Mesodermal cell (in vitro differentiated cells): ENCODE measurements around the gene CFAP206. TPM values are rescaled to one million over a fixed set of nuclear protein-coding genes. Genes with fewer than 3 reads are reported as not detected.

ENCODE experiments used
- H3K27ac ChIP-seq: 2 replicates; pipeline ENCODE4 v1.7.0; 2013; ENCODE audit warnings: mild to moderate bottlenecking, low read depth, low read length, moderate library complexity; ENCODE audit not compliant: severe bottlenecking
- H3K36me3 ChIP-seq: 2 replicates; pipeline ENCODE4 v1.7.1; 2013; ENCODE audit warnings: mild to moderate bottlenecking, low read length, moderate library complexity; ENCODE audit not compliant: control insufficient read depth, insufficient read depth
- H3K4me1 ChIP-seq: one replicate; pipeline ENCODE4 v1.7.1; 2013; ENCODE audit warnings: mild to moderate bottlenecking, low read length; ENCODE audit not compliant: insufficient read depth, control insufficient read depth, poor library complexity, severe bottlenecking
- H3K4me3 ChIP-seq: 2 replicates; pipeline ENCODE4 v1.7.0; 2013; ENCODE audit warnings: low read length, control low read depth, mild to moderate bottlenecking; ENCODE audit not compliant: insufficient read depth, poor library complexity, severe bottlenecking; ENCODE audit errors: extremely low read depth
- H3K9me3 ChIP-seq: 2 replicates; pipeline ENCODE4 v1.7.1; 2013; ENCODE audit warnings: mild to moderate bottlenecking, low read length, moderate library complexity; ENCODE audit not compliant: control insufficient read depth
- WGBS, 2 experiments: methylation state at CpG; one replicate each; pipeline ENCODE4 v1.1.5; 2013; ENCODE audit warnings: missing lambda C conversion rate in 2 of 2; ENCODE audit not compliant: insufficient coverage in 2 of 2; 5-methylcytosine and 5-hydroxymethylcytosine counted together
- polyA plus RNA-seq, 2 experiments: library from polyadenylated mRNA; stranded (reverse); fragments of 50-300 nt; gene quantifications; one replicate each; pipeline ENCODE4 v1.2.3, GENCODE V29; 2013

CFAP206 gene, protein sequence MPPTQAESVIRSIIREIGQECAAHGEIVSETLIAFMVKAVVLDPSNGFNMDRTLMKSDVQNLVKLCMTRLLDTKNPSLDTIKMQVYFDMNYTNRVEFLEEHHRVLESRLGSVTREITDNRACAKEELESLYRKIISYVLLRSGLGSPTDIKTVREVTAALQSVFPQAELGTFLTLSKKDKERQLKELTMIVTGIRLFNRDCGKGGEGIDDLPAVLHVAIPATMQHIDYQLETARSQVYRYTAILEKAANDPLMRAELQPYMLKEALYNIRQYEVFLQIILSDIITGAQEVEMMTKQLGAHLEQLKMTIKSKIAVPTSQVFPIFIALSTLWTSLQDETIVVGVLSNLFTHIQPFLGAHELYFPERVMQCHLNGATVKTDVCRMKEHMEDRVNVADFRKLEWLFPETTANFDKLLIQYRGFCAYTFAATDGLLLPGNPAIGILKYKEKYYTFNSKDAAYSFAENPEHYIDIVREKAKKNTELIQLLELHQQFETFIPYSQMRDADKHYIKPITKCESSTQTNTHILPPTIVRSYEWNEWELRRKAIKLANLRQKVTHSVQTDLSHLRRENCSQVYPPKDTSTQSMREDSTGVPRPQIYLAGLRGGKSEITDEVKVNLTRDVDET
- polyA plus RNA-seq (2013, experiment 1 of 2) = 0.81 TPM
- polyA plus RNA-seq (2013, experiment 2 of 2) = 1.2 TPM

DNA sequence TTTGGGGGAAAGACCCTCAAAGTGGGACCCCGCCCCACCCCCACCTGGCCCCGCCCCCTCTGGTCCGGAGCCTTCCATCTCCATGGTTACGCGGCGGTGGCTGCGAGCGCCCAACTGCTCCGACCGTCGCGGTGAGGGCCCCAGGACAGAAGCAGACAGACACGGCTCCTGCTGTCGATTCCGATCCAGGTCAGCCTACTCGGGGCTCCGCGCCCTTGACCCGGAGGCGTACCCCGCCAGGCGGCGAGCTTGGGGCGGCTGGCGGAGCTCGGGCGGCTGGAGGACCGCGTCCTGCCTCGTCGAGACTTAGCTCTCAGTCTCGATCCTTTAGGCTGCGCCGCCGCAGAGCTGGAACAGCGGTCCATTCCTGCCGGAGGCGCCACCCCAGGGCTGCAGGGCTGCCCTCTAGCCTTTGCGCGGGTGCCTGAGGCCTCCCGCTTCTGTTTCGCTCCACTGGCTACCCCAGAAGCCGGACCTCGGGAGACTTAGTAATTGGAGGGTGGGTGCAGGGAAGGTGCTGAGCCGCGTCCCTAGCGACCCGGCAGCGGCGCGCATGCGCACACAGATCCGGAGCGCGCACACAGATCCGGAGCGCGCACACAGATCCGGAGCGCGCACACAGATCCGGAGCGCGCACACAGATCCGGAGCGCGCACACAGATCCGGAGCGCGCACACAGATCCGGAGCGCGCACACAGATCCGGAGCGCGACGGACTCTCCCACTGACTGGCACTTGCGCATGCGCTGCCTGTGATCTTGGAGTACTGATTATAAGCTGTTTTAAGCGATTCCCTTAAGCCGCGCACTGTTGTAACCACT lies at the start of gene CFAP206:
Gene CFAP206, plus strand, starts transcription at position 72 of the 820 bp plus-strand sequence. CDS start 1,868 bp downstream, outside the sequence.
- H3K27ac ChIP-seq = peak within 1 kb of the TSS; percentile 89
- H3K9me3 ChIP-seq = no peaks in the 10 kb centered on the region
- H3K4me3 ChIP-seq = peak within 1 kb of the TSS; percentile 94
- WGBS, 2 experiments = 0% methylated on average over 46 to 48 of the region's 82 CpGs
- no peaks in the 10 kb centered on the region for H3K36me3 ChIP-seq
- no peaks in the 10 kb centered on the region for H3K4me1 ChIP-seq

DNA sequence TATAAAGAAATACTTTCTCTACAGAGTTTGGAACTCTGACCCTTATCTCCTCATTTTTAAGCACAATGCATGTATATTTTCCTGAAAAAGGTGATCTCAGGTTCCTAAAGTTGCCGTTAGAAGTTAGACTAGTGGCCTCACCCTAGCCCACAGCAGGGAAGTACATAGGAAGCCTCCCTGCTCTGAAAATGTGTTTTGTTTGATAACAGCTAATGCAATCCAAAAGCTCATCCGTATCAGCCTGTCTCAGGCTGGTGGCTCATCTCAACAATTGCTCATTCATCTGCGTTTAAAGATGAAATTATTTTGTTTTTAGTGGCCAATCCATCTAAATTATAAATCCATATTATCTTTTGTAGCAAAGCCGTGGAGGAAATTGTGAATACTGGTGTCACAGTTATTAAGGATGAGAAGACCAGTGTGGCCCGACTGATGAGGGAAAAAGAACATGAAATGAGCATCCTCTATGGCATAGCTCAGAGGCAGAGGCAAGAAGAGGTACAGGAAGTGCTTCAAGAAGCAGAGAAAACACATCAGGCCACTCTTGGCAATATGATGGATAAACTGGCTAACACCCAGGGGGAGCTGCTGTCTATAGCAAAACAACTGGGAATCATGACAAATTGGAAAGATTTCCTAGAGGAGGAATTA lies 43.0 kb upstream of the CFAP206 start:
- WGBS, 2 experiments = 96 to 100% methylated on average over 1 to 2 of the region's 5 CpGs
- Histone ChIP-seq H3K4me1 (no peaks in the 10 kb centered on the region), H3K27ac (no peak overlapping the region), H3K9me3 (peaks cover 20% of the 10 kb centered on the region), H3K36me3 (peaks cover 5% of the 10 kb centered on the region), H3K4me3 (no peak overlapping the region)

DNA sequence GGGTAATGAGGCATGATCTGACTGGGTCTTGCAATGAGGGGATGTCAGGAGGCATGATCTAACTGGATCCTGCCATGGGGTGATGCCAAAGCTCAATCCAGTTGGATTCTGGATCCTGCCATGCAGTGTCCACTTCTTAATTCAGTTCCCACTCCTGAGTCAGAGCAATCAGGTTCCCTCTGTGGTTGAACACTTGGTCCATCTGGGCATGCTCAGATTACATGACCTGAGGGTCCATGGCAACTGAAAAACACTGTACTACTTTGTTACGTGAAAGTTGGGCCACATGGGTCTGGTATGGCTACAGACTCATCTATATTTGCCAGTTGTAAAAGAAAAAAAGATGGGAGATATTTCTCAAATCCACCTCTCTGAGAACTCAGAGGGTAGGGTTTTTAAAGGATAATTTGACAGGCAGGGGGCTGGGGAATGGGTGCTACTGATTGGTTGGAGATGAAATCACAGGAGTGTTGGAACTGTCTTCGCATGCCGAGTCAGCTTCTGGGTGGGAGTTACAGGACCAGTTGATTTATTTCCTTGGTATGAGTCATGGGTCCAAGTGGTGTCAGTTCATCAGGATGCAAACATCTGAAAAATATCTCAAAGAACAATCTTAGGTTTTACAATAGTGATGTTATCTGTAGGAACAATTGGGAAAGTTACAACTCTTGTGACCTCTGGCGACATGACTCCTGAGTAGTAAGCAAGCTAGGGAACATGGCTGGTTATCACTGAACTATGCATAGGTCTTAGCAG lies 41.5 kb upstream of the CFAP206 start:
- no peak overlapping the region for H3K4me3 ChIP-seq
- peaks cover 20% of the 10 kb centered on the region for H3K9me3 ChIP-seq
- WGBS, 2 experiments = 83% methylated on average over 2 of the region's 4 CpGs
- no peaks in the 10 kb centered on the region for H3K4me1 ChIP-seq
- H3K27ac ChIP-seq = no peak overlapping the region
- H3K36me3 ChIP-seq = peaks cover 5% of the 10 kb centered on the region

DNA sequence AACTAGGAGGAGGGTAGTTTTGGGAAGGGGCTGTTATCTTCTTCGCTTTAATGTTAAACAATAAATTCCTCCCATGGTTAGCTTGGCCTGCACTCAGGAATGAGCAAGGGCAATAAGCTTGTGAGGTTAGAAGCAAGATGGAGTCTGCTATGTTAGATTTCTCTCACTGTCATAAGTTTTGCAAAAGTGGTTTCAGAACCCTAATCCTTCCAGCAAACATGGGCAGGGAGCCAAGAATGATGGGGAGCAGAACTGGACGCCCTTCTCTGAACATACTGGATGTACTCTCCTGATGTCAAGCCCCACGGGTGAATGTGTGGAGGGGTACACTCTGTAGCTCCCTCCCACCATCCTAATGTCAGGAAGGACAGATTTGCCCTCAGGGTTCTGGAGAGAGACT lies 40.9 kb upstream of the CFAP206 start:
- WGBS, 2 experiments = no CpG with 5 or more reads among the region's 3 CpGs
- H3K4me1 ChIP-seq = no peaks in the 10 kb centered on the region
- no peak overlapping the region for H3K27ac ChIP-seq
- H3K36me3 ChIP-seq = peaks cover 5% of the 10 kb centered on the region
- no peak overlapping the region for H3K4me3 ChIP-seq
- peaks cover 20% of the 10 kb centered on the region for H3K9me3 ChIP-seq

DNA sequence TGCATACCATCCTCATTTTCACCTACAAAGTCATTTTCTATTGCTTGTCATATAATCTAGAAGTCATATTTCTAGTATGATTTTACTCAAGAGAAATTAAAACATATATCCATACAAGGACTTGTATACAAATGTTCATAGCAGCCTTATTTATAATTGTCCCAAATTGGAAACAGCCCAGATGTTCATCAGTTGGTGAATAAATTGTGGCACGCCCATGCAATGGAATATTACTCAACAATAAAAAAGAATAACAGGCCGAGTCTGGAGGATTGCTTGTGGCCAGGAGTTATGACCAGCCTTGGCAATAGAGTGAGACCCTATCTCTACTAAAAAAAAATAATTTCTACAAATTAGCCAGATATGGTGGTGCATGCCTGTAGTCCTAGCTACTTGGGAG lies 34.4 kb upstream of the CFAP206 start:
- H3K36me3 ChIP-seq = no peaks in the 10 kb centered on the region
- 100% methylated on average over 1 of the region's 2 CpGs; no CpG with 5 or more reads in 1 of the 2 experiments for WGBS, 2 experiments
- no peaks in the 10 kb centered on the region for H3K4me1 ChIP-seq
- no peak overlapping the region for H3K27ac ChIP-seq
- H3K4me3 ChIP-seq = no peak overlapping the region
- H3K9me3 ChIP-seq = peaks cover 7% of the 10 kb centered on the region

DNA sequence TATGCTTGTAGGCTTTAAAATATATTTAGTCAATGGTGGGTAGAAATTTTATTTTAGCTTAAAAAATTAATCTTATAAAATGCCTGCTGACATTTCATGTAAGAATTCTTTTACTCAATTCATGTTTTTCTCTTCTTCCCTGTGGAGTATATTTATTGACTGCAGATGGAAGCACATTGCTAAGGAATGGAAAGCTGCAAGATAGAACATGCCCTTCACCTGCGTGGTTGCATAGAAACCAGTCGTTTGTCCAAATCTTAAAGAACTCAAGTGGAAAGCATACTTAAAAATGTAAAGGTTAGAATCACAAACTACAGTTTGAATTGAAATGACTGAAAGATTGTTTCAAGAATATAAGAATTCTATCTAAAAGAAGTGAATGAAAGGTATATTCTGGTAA lies 32.5 kb upstream of the CFAP206 start:
- Histone ChIP-seq H3K9me3 (no peaks in the 10 kb centered on the region), H3K36me3 (no peaks in the 10 kb centered on the region), H3K4me3 (no peak overlapping the region), H3K4me1 (no peaks in the 10 kb centered on the region), H3K27ac (no peak overlapping the region)
- WGBS, 2 experiments = 100% methylated on average over 1 of the region's 2 CpGs

DNA sequence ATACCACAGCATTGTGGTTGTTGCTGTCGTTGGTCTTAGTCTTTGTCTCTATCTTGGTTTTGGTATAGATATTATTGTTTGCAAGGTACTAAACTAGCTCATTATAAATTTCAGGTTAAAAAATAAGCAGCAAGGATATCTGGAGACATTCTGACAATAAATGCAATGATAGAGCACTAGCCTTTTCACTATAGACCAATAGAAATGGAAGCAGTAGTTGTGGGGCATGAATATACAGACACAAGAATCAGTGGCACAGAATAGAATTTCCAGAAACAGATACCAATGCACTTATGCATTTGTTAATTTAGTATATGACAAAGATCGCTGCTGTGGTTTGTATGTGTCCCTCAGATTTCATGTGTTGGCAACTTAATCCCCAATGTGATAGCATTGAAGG lies 31.1 kb upstream of the CFAP206 start:
- 100% methylated on average over 1 of the region's 2 CpGs; no CpG with 5 or more reads in 1 of the 2 experiments for WGBS, 2 experiments
- H3K9me3 ChIP-seq = no peaks in the 10 kb centered on the region
- H3K36me3 ChIP-seq = no peaks in the 10 kb centered on the region
- H3K4me3 ChIP-seq = no peak overlapping the region
- H3K4me1 ChIP-seq = no peaks in the 10 kb centered on the region
- H3K27ac ChIP-seq = no peak overlapping the region

DNA sequence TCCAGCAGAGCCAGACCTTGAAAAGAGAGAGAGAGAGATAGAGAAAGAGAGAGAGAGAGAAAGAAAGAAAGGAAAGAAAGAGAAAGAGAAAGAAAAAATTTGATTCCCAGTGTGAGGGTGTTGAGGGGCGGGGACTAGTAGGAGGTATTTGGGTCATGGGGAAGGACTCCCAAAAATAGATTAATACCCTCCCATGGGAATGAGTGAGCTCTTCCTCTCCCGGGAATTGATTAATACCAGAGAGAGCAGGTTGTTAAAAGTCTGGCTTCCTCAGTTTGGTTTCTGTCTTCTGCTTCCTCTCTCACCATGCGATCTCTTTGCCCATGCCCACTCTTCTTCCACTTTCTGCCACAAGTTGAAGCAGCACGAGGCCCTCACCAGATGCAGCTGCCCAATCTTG lies 28.8 kb upstream of the CFAP206 start:
- H3K36me3 ChIP-seq = no peaks in the 10 kb centered on the region
- no peaks in the 10 kb centered on the region for H3K9me3 ChIP-seq
- no peak overlapping the region for H3K4me3 ChIP-seq
- no peak overlapping the region for H3K27ac ChIP-seq
- no peaks in the 10 kb centered on the region for H3K4me1 ChIP-seq
- 90 to 100% methylated on average over 2 to 3 of the region's 4 CpGs for WGBS, 2 experiments

DNA sequence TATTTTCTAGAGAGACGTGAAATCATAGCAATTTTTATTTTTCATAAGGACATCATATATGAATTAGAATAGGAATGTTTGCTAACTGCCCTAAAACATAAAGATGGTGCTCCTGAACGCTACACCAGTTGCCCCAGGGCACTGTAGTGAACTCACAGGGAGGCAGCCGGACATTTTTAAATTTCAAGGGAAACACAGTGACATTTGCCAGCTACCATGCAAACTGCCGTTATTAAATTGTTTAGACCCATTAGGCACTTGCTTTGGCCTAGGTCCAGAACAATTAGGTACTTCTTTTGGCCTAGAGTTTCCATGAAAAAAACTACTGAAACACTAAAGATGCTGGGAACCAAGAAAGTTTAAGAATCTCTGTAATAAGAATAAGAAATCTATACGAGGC lies 24.9 kb upstream of the CFAP206 start:
- H3K27ac ChIP-seq = no peak overlapping the region
- H3K4me3 ChIP-seq = no peak overlapping the region
- 91 to 95% methylated on average over 4 of the region's 5 CpGs for WGBS, 2 experiments
- no peaks in the 10 kb centered on the region for H3K36me3 ChIP-seq
- H3K4me1 ChIP-seq = no peaks in the 10 kb centered on the region
- no peaks in the 10 kb centered on the region for H3K9me3 ChIP-seq

DNA sequence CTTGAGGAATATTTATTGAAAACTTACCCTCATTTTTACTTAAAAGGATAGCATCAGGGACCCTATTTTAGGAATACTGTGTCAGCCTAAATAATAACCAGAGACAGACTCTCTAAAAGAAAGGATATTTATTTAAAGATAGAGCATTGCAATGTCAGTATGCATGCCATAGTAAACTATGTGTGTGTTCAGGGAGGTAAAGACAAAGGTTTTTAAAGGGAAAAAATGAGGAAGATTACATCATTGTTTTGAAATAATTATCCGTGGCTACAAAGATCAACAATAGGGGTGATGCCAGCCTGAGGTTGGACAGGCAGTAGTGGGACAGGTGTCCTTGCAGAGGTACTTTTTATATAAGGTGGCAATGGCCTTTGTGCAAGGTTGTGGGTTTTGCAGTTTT lies 23.7 kb upstream of the CFAP206 start:
- H3K9me3 ChIP-seq = no peaks in the 10 kb centered on the region
- H3K4me3 ChIP-seq = no peak overlapping the region
- H3K4me1 ChIP-seq = no peaks in the 10 kb centered on the region
- 100% methylated on average over 1 of the region's 1 CpG for WGBS, 2 experiments
- no peaks in the 10 kb centered on the region for H3K36me3 ChIP-seq
- H3K27ac ChIP-seq = no peak overlapping the region
